Measurements from ENCODE around the gene NDUFS7. TPM values are rescaled to one million over a fixed set of nuclear protein-coding genes. Genes with fewer than 3 reads are reported as not detected.
A peak's percentile ranks its signal among the peaks of the same experiment; 100 is the strongest.

Gene NDUFS7
- polyA plus RNA-seq, 3 donors: 119 to 232 (median 211) TPM

DNA sequence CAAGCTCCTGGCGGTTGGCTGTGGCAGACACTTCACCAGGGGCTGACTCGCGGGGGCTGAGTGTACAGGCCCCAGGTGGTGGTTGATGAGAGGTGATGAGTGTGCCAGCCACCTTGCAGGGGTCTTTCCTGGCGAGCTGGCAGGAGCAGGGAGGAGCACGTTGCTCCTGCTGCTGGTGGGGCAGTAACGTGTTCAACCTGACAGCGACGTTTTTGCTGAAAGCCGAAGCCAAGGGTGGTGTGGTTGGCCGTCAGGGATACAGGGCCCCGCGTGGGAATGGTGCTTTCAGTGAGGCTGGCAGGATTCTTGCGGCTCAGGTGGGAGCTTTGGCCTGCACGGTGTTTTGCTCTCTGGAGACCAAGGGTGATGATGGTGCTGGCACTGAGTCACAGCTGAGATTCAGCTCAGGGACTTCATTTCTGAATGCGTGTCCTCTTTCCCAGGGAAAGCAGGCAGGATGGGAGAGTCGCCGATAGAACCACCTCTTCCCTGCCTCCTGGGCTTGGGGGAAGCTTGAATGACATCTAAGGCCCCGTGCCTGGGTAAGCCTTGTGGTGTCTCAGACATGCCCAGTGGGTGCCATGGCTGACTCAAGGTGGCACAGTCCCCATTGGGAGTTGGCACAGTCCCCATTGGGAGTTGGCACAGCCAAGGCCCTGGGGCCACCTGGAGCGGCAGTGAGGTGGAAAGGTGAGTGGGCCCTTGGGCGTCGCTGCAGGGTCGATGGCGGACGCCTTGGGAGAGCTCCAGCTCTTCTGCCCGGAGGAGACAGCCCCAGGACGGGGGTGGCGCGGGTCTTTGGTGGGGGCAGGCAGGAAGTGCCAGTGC is 32.5 kb downstream of the NDUFS7 start:
- Mint-ChIP-seq H3K27ac (peak overlapping the region; percentile 88 to 99 (median 97)), H3K4me1 (peaks cover 31% of the 10 kb centered on the region), H3K27me3 (ENCODE audit: low read depth in 3 of 3) (peaks cover 0 to 1% (median 0%) of the 10 kb centered on the region in 3 donors), H3K9me3 (no peaks in the 10 kb centered on the region), H3K4me3 (peak overlapping the region in 1 of 2 donors; percentile 62), H3K36me3 (peaks cover 35 to 70% of the 10 kb centered on the region in 2 donors)
- no peak overlapping the region for H2AFZ ChIP-seq (ENCODE audit: insufficient read depth, low read depth, low read length, poor library complexity, severe bottlenecking)
- no peaks in the 10 kb centered on the region for H3K9me3 ChIP-seq (replicated peaks in 1 of 2; ENCODE audit: control insufficient read depth in 1 of 2, insufficient read depth in 1 of 2, low read length in 2 of 2)
- peaks cover 96% of the 10 kb centered on the region for H4K20me1 ChIP-seq (ENCODE audit: insufficient read depth, low read length)
- H3K27ac ChIP-seq (ENCODE audit: low read depth in 1 of 2, low read length in 2 of 2): peak overlapping the region; percentile 78
- H3K4me3 ChIP-seq (replicated peaks in 1 of 3; ENCODE audit: low read depth in 2 of 3, low read length in 3 of 3): peak overlapping the region in 1 of 3 experiments; percentile 67
- intact Hi-C loops (cut with micrococcal nuclease): no loop called here
- peak overlapping the region; percentile 4 for H3K9ac ChIP-seq (ENCODE audit: insufficient read depth, low read length, poor library complexity, severe bottlenecking)
- no peak for DNase-seq
- H3K4me2 ChIP-seq (replicated peaks; ENCODE audit: extremely low read depth, low read length, poor library complexity, severe bottlenecking): peak overlapping the region; percentile 66
- H3K27me3 ChIP-seq (ENCODE audit: control insufficient read depth in 2 of 2, insufficient read depth in 2 of 2, low read length in 2 of 2): no peaks in the 10 kb centered on the region
- peaks cover 21 to 24% of the 10 kb centered on the region in 2 donors for H3K4me1 ChIP-seq (ENCODE audit: control insufficient read depth in 1 of 2, insufficient read depth in 2 of 2, low read length in 2 of 2)
- H3K79me2 ChIP-seq (ENCODE audit: insufficient read depth, low read length): peaks cover 93% of the 10 kb centered on the region
- 84% methylated on average over 23 of the region's 28 CpGs for WGBS (ENCODE audit: insufficient coverage)
- peaks cover 54 to 63% of the 10 kb centered on the region in 2 donors for H3K36me3 ChIP-seq (replicated peaks in 1 of 2; ENCODE audit: control insufficient read depth in 1 of 2, insufficient read depth in 2 of 2, low read length in 2 of 2)
- TF ChIP-seq, protein P1, sequence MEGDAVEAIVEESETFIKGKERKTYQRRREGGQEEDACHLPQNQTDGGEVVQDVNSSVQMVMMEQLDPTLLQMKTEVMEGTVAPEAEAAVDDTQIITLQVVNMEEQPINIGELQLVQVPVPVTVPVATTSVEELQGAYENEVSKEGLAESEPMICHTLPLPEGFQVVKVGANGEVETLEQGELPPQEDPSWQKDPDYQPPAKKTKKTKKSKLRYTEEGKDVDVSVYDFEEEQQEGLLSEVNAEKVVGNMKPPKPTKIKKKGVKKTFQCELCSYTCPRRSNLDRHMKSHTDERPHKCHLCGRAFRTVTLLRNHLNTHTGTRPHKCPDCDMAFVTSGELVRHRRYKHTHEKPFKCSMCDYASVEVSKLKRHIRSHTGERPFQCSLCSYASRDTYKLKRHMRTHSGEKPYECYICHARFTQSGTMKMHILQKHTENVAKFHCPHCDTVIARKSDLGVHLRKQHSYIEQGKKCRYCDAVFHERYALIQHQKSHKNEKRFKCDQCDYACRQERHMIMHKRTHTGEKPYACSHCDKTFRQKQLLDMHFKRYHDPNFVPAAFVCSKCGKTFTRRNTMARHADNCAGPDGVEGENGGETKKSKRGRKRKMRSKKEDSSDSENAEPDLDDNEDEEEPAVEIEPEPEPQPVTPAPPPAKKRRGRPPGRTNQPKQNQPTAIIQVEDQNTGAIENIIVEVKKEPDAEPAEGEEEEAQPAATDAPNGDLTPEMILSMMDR (IDR thresholded peaks at IDR 0.05): no peak

DNA sequence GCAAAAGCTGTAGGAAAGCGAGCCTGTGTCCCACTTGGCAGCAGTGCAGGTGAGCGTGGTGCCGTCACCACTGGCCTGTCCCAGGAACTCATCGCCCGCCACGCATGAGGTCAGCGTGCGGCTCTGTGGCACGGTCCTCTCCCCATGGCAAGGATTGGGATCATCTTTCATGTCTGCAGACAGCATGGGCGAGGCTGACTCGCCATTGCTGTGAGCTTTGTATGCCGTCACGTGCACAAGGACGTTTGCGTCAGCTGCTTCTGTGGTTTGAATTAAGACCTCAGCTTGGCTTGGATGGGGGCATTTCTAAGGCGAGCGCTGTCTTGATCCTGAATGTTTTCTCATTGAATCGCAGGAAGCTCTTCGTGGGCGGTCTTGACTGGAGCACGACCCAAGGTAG is 33.4 kb downstream of the NDUFS7 start:
- Histone ChIP-seq H3K27ac (ENCODE audit: low read depth in 1 of 2, low read length in 2 of 2) (peak overlapping the region in 1 of 2 donors; percentile 78), H4K20me1 (ENCODE audit: insufficient read depth, low read length) (peaks cover 96% of the 10 kb centered on the region), H3K27me3 (ENCODE audit: control insufficient read depth in 2 of 2, insufficient read depth in 2 of 2, low read length in 2 of 2) (no peaks in the 10 kb centered on the region), H3K4me2 (replicated peaks; ENCODE audit: extremely low read depth, low read length, poor library complexity, severe bottlenecking) (no peak overlapping the region), H3K4me3 (replicated peaks in 1 of 3; ENCODE audit: low read depth in 2 of 3, low read length in 3 of 3) (no peak overlapping the region), H3K36me3 (replicated peaks in 1 of 2; ENCODE audit: control insufficient read depth in 1 of 2, insufficient read depth in 2 of 2, low read length in 2 of 2) (peaks cover 58 to 72% of the 10 kb centered on the region in 2 donors), H3K9me3 (replicated peaks in 1 of 2; ENCODE audit: control insufficient read depth in 1 of 2, insufficient read depth in 1 of 2, low read length in 2 of 2) (no peaks in the 10 kb centered on the region), H3K9ac (ENCODE audit: insufficient read depth, low read length, poor library complexity, severe bottlenecking) (no peak overlapping the region), H3K79me2 (ENCODE audit: insufficient read depth, low read length) (peaks cover 90% of the 10 kb centered on the region), H3K4me1 (ENCODE audit: control insufficient read depth in 1 of 2, insufficient read depth in 2 of 2, low read length in 2 of 2) (peaks cover 19 to 21% of the 10 kb centered on the region in 2 donors), H2AFZ (ENCODE audit: insufficient read depth, low read depth, low read length, poor library complexity, severe bottlenecking) (no peak overlapping the region)
- Mint-ChIP-seq H3K27me3 (ENCODE audit: low read depth in 3 of 3) (peaks cover 0 to 1% (median 0%) of the 10 kb centered on the region in 3 donors), H3K27ac (peak overlapping the region in 4 of 7 donors; percentile 10 to 69 (median 30)), H3K36me3 (peaks cover 38 to 71% of the 10 kb centered on the region in 2 donors), H3K9me3 (no peaks in the 10 kb centered on the region), H3K4me3 (no peak overlapping the region), H3K4me1 (peaks cover 24% of the 10 kb centered on the region)
- no peak for DNase-seq
- WGBS (ENCODE audit: insufficient coverage): 92% methylated on average over 21 of the region's 21 CpGs
- intact Hi-C loops (cut with micrococcal nuclease): no loop called here
- TF ChIP-seq, protein P1 (IDR thresholded peaks at IDR 0.05): no peak

All from CD14-positive monocyte (primary cell).